Measurements from ENCODE around the gene TRANK1. TPM values are rescaled to one million over a fixed set of nuclear protein-coding genes. Genes with fewer than 3 reads are reported as not detected.
A peak's percentile ranks its signal among the peaks of the same experiment; 100 is the strongest.

The TRANK1 gene
- total and polyA plus RNA-seq, 2 experiments from 2014 or later, result 5.2 to 10.3 TPM

GRCh38 chr3:36817806-36818533 is 126.9 kb downstream of the TRANK1 start:
- in situ Hi-C loops (cut with MboI), result no loop called here
- TF ChIP-seq EZH2phosphoT487 (IDR thresholded peaks at IDR 0.05; ENCODE audit: insufficient read depth, low read depth), result no peak
- no peak for TF ChIP-seq EZH2 (IDR thresholded peaks at IDR 0.05; ENCODE audit: insufficient read depth, poor library complexity, severe bottlenecking)
- Histone ChIP-seq H3K9ac (no peak overlapping the region), H2AFZ (no peak overlapping the region), H3K27ac (no peak overlapping the region), H3K9me3 (ENCODE audit: low read depth) (no peaks in the 10 kb centered on the region), H3K4me3 (no peak overlapping the region), H3K27me3 (replicated peaks; ENCODE audit: insufficient read depth) (no peaks in the 10 kb centered on the region), H3K4me2 (ENCODE audit: unreplicated experiment) (no peak overlapping the region), H3K79me2 (ENCODE audit: insufficient read depth) (no peaks in the 10 kb centered on the region), H3K9me2 (ENCODE audit: insufficient read depth) (no peaks in the 10 kb centered on the region), H3K36me3 (ENCODE audit: low read depth) (no peaks in the 10 kb centered on the region), H4K20me1 (ENCODE audit: insufficient read depth) (no peaks in the 10 kb centered on the region), H3K4me1 (ENCODE audit: insufficient read depth) (no peaks in the 10 kb centered on the region), H3F3A (ENCODE audit: insufficient read depth) (no peaks in the 10 kb centered on the region)
- WGBS, 2 experiments (ENCODE audit: low coverage in 1 of 2, low lambda C conversion rate in 2 of 2, missing lambda C conversion rate in 2 of 2), result 40 to 42% methylated on average over 6 of the region's 6 CpGs
- no peak for DNase-seq

- Histone ChIP-seq H3K4me2 (ENCODE audit: unreplicated experiment) (no peak overlapping the region), H3K9ac (no peak overlapping the region), H3K36me3 (ENCODE audit: low read depth) (no peaks in the 10 kb centered on the region), H3K27me3 (replicated peaks; ENCODE audit: insufficient read depth) (no peaks in the 10 kb centered on the region), H3K9me2 (ENCODE audit: insufficient read depth) (no peaks in the 10 kb centered on the region), H3K79me2 (ENCODE audit: insufficient read depth) (no peaks in the 10 kb centered on the region), H4K20me1 (ENCODE audit: insufficient read depth) (no peaks in the 10 kb centered on the region), H3K27ac (no peak overlapping the region), H3K4me3 (no peak overlapping the region), H3K4me1 (ENCODE audit: insufficient read depth) (no peaks in the 10 kb centered on the region), H2AFZ (no peak overlapping the region), H3K9me3 (ENCODE audit: low read depth) (no peaks in the 10 kb centered on the region), H3F3A (ENCODE audit: insufficient read depth) (no peaks in the 10 kb centered on the region)
- DNase-seq, result no peak
- in situ Hi-C loops (cut with MboI), result no loop called here
- WGBS, 2 experiments (ENCODE audit: low coverage in 1 of 2, low lambda C conversion rate in 2 of 2, missing lambda C conversion rate in 2 of 2), result 83 to 85% methylated on average over 9 of the region's 9 CpGs
- TF ChIP-seq EZH2phosphoT487 (IDR thresholded peaks at IDR 0.05; ENCODE audit: insufficient read depth, low read depth) (no peak), EZH2 (IDR thresholded peaks at IDR 0.05; ENCODE audit: insufficient read depth, poor library complexity, severe bottlenecking) (no peak)
These were observed 129.5 kb downstream of the TRANK1 start for GRCh38 chr3:36815375-36815774.

- WGBS, 2 experiments (ENCODE audit: low coverage in 1 of 2, low lambda C conversion rate in 2 of 2, missing lambda C conversion rate in 2 of 2), result 42 to 43% methylated on average over 4 of the region's 4 CpGs
- no peak for TF ChIP-seq EZH2 (IDR thresholded peaks at IDR 0.05; ENCODE audit: insufficient read depth, poor library complexity, severe bottlenecking)
- TF ChIP-seq EZH2phosphoT487 (IDR thresholded peaks at IDR 0.05; ENCODE audit: insufficient read depth, low read depth), result no peak
- Histone ChIP-seq H3K79me2 (ENCODE audit: insufficient read depth) (no peaks in the 10 kb centered on the region), H4K20me1 (ENCODE audit: insufficient read depth) (no peaks in the 10 kb centered on the region), H2AFZ (no peak overlapping the region), H3K4me2 (ENCODE audit: unreplicated experiment) (no peak overlapping the region), H3K9ac (no peak overlapping the region), H3K36me3 (ENCODE audit: low read depth) (no peaks in the 10 kb centered on the region), H3K9me2 (ENCODE audit: insufficient read depth) (no peaks in the 10 kb centered on the region), H3F3A (ENCODE audit: insufficient read depth) (no peaks in the 10 kb centered on the region), H3K27me3 (replicated peaks; ENCODE audit: insufficient read depth) (no peaks in the 10 kb centered on the region), H3K9me3 (ENCODE audit: low read depth) (no peaks in the 10 kb centered on the region), H3K4me1 (ENCODE audit: insufficient read depth) (no peaks in the 10 kb centered on the region), H3K4me3 (no peak overlapping the region), H3K27ac (no peak overlapping the region)
- in situ Hi-C loops (cut with MboI), result no loop called here
- peak; percentile 9 for DNase-seq
These were observed 130.1 kb downstream of the TRANK1 start for GRCh38 chr3:36814776-36815175.

- TF ChIP-seq EZH2phosphoT487 (IDR thresholded peaks at IDR 0.05; ENCODE audit: insufficient read depth, low read depth), result no peak
- TF ChIP-seq EZH2 (IDR thresholded peaks at IDR 0.05; ENCODE audit: insufficient read depth, poor library complexity, severe bottlenecking), result no peak
- 62 to 69% methylated on average over 7 of the region's 7 CpGs for WGBS, 2 experiments (ENCODE audit: low coverage in 1 of 2, low lambda C conversion rate in 2 of 2, missing lambda C conversion rate in 2 of 2)
- H3K27ac ChIP-seq, result no peak overlapping the region
- H3K36me3 ChIP-seq (ENCODE audit: low read depth), result no peaks in the 10 kb centered on the region
- H4K20me1 ChIP-seq (ENCODE audit: insufficient read depth), result no peaks in the 10 kb centered on the region
- no peak overlapping the region for H2AFZ ChIP-seq
- DNase-seq, result no peak
- in situ Hi-C loops (cut with MboI), result no loop called here
- H3K4me2 ChIP-seq (ENCODE audit: unreplicated experiment), result no peak overlapping the region
- no peaks in the 10 kb centered on the region for H3F3A ChIP-seq (ENCODE audit: insufficient read depth)
- no peak overlapping the region for H3K9ac ChIP-seq
- no peaks in the 10 kb centered on the region for H3K9me3 ChIP-seq (ENCODE audit: low read depth)
- H3K4me1 ChIP-seq (ENCODE audit: insufficient read depth), result no peaks in the 10 kb centered on the region
- H3K27me3 ChIP-seq (replicated peaks; ENCODE audit: insufficient read depth), result no peaks in the 10 kb centered on the region
- no peak overlapping the region for H3K4me3 ChIP-seq
- no peaks in the 10 kb centered on the region for H3K9me2 ChIP-seq (ENCODE audit: insufficient read depth)
- H3K79me2 ChIP-seq (ENCODE audit: insufficient read depth), result no peaks in the 10 kb centered on the region
These were observed 130.7 kb downstream of the TRANK1 start for GRCh38 chr3:36814066-36814717.
